Prostate gland (tissue), 2 donors: Measurements from ENCODE around the gene TNPO3. TPM values are rescaled to one million over a fixed set of nuclear protein-coding genes. Genes with fewer than 3 reads are reported as not detected.

Experiments
- DNase-seq: peaks from one replicate; pipeline ENCODE4 v3.0.0-alpha.2; 2019; ENCODE audit warnings: low spot score
- H3K27ac ChIP-seq, 2 donors: fragments of 200-600 bp; sonication (generic); 2 replicates each; pipeline ENCODE4 v1.5.1; 2017 to 2019
- H3K27me3 ChIP-seq: fragments of 200-600 bp; sonication (generic); replicated peaks from 2 replicates; pipeline ENCODE4 v1.5.1; 2019; ENCODE audit not compliant: insufficient read depth
- H3K36me3 ChIP-seq, 2 donors: fragments of 200-600 bp; sonication (generic); 1 replicate in 1 of 2; 2 replicates in 1 of 2; pipeline versions ENCODE4 v1.5.1 to v1.8.1; 2017 to 2019
- H3K4me1 ChIP-seq: fragments of 200-600 bp; sonication (generic); replicated peaks from 2 replicates; pipeline ENCODE4 v1.5.1; 2019
- H3K4me3 ChIP-seq, 2 donors: fragments of 200-600 bp; sonication (generic); 2 replicates each; pipeline ENCODE4 v1.5.1; 2017 to 2019
- H3K9me3 ChIP-seq: fragments of 200-600 bp; sonication (generic); 2 replicates; pipeline ENCODE4 v1.5.1; 2017
- CTCF ChIP-seq, 4 experiments: fragments of 200-600 bp in 2 of 4; fragments of 450-650 bp in 2 of 4; sonication (generic) in 2 of 4; IDR thresholded peaks; 1 replicate in 3 of 4; 2 replicates in 1 of 4; pipeline ENCODE4 v1.5.1; 2016 to 2019; ENCODE audit warnings: antibody characterized with exemption in 4 of 4, mild to moderate bottlenecking in 2 of 4, moderate library complexity in 2 of 4
- POLR2A ChIP-seq: fragments of 450-650 bp; IDR thresholded peaks from one replicate; pipeline ENCODE4 v1.6.1; 2016; ENCODE audit warnings: antibody characterized with exemption, mild to moderate bottlenecking
- POLR2AphosphoS5 ChIP-seq: sonication (generic); formaldehyde crosslinking; IDR thresholded peaks from one replicate; pipeline ENCODE4 v1.6.1; 2017; ENCODE audit warnings: antibody characterized with exemption
- WGBS: methylation state at CpG from one replicate; pipeline ENCODE4 v1.1.5; 2018; 5-methylcytosine and 5-hydroxymethylcytosine counted together
- intact Hi-C: fragments of 100-400 bp; cut with DNase I; formaldehyde crosslinking; loops from one replicate; pipeline ENCODE4 v1.14.2; 2022
- total RNA-seq, 2 donors: library from RNA; depleted of rRNA; stranded (reverse); fragments of >200 nt; gene quantifications; one replicate each; pipeline ENCODE4 v1.1.0, GENCODE V29; 2016

Gene TNPO3
- total RNA-seq, 2 donors from 2014 or later, result 32.2 to 42.3 TPM

GRCh38 chr7:128954150-128954549 lies 100.8 kb downstream of the TNPO3 start:
- TF ChIP-seq POLR2AphosphoS5, result no peak
- no peak for TF ChIP-seq POLR2A
- no peak for TF ChIP-seq CTCF (IDR thresholded peaks at IDR 0.05)
- intact Hi-C loops, result no loop called here
- Histone ChIP-seq H3K9me3 (no peaks in the 10 kb centered on the region), H3K4me1 (no peaks in the 10 kb centered on the region), H3K36me3 (no peaks in the 10 kb centered on the region), H3K27ac (no peak overlapping the region), H3K4me3 (no peak overlapping the region), H3K27me3 (no peaks in the 10 kb centered on the region)
- 87% methylated on average over 2 of the region's 2 CpGs for WGBS
- DNase-seq, result no peak

- no peak for TF ChIP-seq CTCF (IDR thresholded peaks at IDR 0.05)
- no peak for TF ChIP-seq POLR2AphosphoS5
- no peak for TF ChIP-seq POLR2A
- intact Hi-C loops, result no loop called here
- H3K4me3 ChIP-seq, result no peak overlapping the region
- no peak overlapping the region for H3K27ac ChIP-seq
- H3K27me3 ChIP-seq, result no peaks in the 10 kb centered on the region
- H3K4me1 ChIP-seq, result no peaks in the 10 kb centered on the region
- H3K36me3 ChIP-seq, result no peaks in the 10 kb centered on the region
- DNase-seq, result no peak
- 64% methylated on average over 5 of the region's 5 CpGs for WGBS
- no peaks in the 10 kb centered on the region for H3K9me3 ChIP-seq
These were observed 103.6 kb downstream of the TNPO3 start for GRCh38 chr7:128951296-128951695.

GRCh38 chr7:128948976-128949760 lies 105.7 kb downstream of the TNPO3 start:
- WGBS, result 93% methylated on average over 4 of the region's 4 CpGs
- no peaks in the 10 kb centered on the region for H3K9me3 ChIP-seq
- no peaks in the 10 kb centered on the region for H3K27me3 ChIP-seq
- H3K4me1 ChIP-seq, result no peaks in the 10 kb centered on the region
- H3K27ac ChIP-seq, result no peak overlapping the region
- H3K4me3 ChIP-seq, result no peak overlapping the region
- intact Hi-C loops, result no loop called here
- DNase-seq, result no peak
- no peak for TF ChIP-seq POLR2A
- TF ChIP-seq POLR2AphosphoS5, result no peak
- TF ChIP-seq CTCF (IDR thresholded peaks at IDR 0.05), result no peak
- H3K36me3 ChIP-seq, result no peaks in the 10 kb centered on the region

GRCh38 chr7:128948312-128948973 lies 106.5 kb downstream of the TNPO3 start:
- H3K27me3 ChIP-seq, result no peaks in the 10 kb centered on the region
- whole genome bisulfite sequencing, result 92% methylated on average over 12 of the region's 12 CpGs
- no peak overlapping the region for H3K27ac ChIP-seq
- DNase-seq, result no peak
- H3K9me3 ChIP-seq, result no peaks in the 10 kb centered on the region
- intact Hi-C loops, result no loop called here
- H3K36me3 ChIP-seq, result no peaks in the 10 kb centered on the region
- no peaks in the 10 kb centered on the region for H3K4me1 ChIP-seq
- TF ChIP-seq POLR2A, result no peak
- TF ChIP-seq POLR2AphosphoS5, result no peak
- no peak for TF ChIP-seq CTCF (IDR thresholded peaks at IDR 0.05)
- H3K4me3 ChIP-seq, result no peak overlapping the region
